Hippocampal formation (tissue), 2 donors: ENCODE results near the gene CMBL.
"Not testable (repeated sequence)": the region's sequence is repeated elsewhere in the genome, so short reads cannot be mapped to it uniquely, and the experiment has no call there.

Experiments
- DNase-seq, 2 donors: peaks; one replicate each; lab custom pipeline; 2025; lab: John Stamatoyannopoulos, UW

CMBL gene

DNA sequence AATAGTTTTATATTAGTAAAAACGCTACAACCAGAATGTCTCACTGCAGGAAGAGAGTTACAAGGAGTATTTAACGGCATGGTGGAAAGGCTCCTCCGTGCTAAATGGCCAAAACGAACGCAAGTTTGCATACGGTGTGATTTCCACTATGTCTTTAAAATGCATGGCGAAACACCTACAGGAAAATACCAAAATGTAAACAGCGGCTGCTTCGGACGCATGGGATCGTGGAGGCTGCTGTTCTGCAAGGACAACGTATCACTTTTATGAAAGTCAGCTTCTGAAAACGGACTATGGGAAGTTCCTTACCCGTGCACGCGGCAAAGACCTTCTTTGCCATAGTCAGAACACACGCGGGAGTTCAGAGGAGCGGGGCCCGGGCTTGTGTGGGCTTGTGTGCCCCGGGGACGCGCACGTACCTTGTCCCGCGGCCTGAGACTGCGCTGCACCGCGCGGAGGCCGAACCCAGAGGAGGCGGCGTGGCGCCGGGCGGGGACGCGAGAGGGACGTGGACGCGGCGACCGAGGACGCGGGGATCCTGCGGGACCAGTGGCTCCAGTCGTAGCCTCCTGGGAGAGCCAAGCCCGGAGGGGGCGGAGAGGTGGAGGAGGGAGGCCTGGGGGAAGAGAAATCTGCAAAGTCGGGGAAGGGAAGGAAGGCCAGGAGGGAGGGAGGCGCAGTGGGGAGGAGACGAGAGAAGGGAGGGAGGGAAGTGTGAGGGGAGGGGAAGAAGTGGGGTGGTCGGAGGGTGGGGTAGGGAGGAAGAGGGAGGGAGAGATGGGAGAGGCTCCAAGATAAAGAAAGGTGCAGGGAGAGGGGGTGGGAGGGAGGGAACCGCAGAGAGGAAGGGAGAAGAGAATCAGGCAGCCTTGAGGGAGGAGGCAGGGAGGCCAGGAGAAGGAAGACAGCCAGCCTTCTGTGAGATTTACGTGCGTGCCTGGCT is at the start of gene CMBL:
Gene CMBL (minus strand): TSS at position 697 of the 943 bp plus-strand sequence. CDS start 17,140 bp downstream, outside the sequence.
- DNase-seq: peak in 1 of 2 donors; percentile 34

DNA sequence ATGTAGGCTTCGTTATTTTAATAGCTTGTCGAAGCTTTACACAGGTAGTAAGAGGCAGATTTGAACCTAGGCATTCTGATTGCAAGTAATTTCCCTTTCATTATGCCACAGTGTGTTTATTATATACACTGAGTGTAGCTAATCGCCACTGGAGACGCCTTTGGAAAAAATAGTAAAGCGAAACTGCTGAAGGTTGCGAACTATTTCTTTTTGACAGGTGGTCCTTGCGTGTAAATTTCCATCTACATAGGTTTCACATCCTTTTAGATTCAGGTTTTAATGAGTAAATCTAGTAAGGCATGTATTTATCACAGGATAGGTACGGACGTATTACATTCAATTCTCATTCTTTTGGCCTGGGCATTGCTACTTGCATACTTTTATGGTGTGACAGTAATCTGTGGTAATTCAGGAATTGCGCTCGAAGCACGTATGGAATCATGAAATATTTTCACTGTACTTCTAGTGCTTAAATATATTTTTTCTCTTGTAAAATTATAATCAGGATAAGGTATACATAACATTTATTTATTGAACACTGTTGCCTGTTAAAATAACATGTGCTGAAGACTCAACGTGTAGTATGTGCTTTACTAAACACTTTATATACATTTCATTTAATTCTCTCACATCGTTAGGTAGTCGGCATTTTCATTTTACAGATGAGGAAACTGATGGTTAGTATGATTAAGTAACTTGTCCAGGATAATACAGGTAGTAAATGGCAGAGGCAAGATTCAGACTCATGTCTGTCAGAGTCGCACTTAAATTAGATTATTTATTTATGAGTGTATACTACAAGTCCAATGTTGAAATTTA is 47.6 kb upstream of the CMBL start:
- DNase-seq: no peak

DNA sequence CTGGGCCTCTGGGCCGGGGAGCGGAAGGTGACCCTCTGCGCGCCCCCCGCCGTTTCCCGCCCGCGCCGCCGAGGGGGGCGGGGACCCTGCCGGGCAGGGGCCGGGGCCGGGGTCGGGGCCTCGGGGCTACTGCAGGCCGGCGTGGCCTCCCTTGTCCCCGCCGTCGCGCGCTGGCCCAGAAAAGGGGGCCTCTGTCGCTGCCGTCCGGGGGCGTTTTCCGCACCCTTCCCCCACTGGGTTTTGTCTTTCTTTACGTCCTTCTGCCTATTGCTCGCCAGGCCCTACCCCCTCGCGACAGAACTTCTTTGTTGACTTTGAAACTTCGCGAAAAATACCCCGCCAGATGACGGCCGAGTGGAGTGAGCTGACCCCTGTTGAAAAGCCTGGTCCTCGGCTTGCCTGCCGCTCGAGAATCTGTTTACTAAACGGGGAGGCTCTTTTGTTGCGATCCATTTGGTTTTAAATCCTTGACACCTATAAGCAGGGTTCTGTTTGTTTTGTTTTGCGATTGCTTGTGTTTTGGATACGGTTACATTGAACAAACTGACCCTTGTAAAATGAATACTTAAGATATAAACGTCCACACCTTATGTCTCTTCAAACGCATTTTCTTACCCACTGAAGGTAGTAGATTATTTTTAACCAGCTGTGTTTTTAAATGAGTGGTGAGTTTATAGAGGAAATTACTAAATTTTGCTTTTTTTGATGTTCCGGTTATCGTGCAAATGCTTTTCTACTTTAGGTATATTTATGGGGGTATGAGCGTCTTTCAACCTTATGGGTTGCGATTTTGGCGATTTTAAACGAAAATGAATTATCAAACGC is 46.6 kb upstream of the CMBL start:
- DNase-seq: peak in 1 of 2 donors; percentile 55

DNA sequence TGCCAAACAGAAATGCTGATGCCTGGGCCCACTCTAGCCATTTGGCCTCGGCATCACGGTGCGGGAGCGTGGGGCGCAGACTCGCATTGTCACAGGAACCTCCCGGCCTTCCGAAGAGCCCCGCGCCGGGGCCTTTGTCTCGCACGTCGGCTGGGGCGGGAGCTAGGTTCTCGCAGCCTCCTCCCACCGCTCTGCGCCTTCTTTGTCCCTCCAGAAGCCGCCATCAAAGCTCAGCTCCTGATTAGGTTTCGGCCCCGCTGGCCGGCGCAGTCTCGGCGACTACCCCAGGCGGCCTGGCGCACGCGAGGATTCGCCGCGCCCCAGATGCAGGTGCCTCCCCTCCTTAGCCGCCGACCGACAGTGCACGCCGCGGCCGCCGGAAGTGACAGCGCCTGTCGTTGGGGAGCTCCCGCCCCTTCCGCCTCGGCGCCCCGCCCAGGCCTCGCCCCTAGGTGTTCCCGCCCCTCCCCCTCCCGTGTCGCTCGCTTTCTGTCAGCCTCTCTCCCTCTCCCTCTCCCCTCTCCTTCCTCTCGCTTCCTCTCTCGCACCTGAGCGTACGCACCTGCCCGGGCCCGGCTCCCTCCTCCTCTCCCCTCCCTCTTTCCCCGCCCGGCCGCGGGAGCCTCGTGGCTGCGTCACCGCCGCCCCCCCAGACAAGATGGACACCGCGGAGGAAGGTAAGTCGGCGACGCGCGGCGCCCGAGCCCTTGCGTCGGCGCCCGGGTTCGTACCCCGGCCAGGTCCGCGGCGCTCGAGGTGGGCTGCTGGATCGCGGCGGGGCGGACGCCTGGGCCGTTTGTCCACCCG is 45.7 kb upstream of the CMBL start, which contains the start of gene MARCHF6:
Gene MARCHF6 (plus strand): TSS at position 455 of the 807 bp plus-strand sequence. CDS start 204 bp downstream, at position 659.
- peak; percentile 75 to 84 for DNase-seq

DNA sequence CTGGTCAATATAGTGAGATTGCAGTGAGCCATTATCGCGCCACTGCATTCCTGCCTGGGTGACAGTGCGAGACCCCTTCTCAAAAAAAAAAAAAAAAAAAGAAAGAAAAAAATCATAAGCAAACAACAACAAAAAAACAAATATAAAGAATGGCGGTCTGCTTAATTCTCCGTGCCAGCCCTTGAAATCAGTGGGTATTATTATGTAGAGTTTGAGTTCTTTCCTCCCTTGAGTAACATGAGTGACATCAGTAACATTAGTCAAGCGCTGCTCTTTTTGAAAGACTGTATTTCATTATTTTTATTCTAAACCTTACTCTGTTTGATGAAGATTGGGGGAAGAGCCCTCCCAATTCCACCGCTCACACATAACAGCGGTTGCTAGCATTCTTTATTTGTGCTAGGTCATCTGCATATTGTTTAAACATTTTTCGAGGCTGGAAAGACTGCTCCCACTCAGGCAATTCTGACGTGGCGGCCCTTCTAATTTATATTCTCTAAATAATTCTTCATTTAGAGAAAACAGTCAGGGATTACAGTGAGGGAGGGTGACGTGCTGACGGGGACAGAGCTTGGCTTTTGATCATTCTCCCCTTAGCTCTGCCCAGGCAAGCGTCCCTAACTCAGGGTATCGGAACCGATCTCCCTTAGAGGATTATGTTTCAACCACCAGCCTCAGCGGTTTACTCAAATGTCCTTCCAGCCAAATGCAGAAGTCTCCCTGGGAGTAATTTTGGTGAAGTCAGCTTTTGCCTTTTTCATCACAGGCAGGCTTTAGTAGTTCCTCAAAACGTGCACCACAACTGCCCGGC is 44.9 kb upstream of the CMBL start:
- DNase-seq: peak; percentile 40 to 72

DNA sequence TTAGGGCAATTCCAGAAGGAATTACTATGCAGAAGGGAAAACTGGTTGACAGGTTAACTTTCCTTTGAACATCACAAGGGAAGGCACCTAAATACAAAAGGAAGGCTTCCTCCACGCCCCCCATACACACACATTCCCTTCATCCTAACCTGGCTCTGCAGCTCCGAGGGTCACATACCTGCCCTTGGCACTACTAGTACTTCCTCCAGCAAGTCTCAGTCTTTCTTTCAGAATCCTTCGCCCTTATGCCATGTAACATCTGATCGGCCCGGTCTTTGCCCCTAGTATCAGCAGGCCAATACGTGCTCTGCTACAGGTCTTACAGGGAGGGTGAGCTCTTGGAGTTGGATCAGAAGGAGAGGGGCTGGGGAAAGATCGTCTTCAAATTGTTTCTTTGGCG is 44.2 kb upstream of the CMBL start:
- DNase-seq: no peak

DNA sequence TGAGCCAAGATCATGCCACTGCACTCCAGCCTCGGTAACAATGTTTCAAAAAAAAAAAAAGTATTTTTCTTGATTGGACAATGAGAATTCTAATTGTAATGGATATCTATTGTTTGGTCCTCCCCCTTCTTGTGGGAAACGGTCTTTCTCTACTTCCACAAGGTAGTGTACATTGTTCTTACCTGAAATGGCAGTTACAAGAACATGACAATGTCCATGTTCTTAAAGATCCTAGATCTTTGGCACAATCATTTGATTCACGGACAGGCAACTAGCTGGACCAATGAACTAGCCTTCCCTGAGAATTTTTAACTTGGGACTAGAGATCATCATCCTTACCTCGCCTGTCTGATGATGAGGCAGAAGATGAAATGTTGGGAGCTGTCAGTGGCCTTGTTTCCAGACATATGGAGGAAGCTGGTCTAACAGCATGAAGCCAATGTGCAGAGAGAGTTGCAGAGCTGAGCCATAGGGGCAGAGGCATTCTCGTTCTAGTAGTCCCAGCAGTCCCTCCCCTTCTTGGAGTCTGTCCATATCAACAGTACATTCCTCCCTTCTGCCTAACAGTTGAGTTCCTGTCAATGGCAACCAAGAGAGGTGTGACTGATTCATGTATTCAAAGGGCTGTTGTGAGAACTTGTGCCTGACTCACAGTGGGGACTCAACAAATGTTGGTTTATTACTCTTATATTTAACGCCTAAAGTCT is 43.6 kb upstream of the CMBL start:
- DNase-seq: no peak

DNA sequence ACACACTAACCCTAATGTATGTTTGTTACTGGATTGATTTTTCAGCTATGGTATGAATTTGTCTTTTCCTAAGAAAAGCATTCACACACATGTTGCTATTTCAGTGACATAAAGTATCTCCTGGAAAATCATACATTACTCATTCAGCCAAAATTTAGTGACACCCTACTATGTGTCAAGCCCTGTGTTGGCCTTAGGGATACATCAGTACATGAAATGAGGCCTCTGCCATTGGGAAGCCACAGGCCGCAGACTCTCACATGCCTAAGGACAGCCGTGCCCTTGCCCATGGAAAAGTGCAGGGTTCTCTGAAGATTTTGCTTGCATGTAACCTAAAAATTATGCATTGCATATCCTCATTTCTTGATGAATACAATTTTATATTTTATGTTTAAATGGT is 40.6 kb upstream of the CMBL start:
- no peak for DNase-seq

DNA sequence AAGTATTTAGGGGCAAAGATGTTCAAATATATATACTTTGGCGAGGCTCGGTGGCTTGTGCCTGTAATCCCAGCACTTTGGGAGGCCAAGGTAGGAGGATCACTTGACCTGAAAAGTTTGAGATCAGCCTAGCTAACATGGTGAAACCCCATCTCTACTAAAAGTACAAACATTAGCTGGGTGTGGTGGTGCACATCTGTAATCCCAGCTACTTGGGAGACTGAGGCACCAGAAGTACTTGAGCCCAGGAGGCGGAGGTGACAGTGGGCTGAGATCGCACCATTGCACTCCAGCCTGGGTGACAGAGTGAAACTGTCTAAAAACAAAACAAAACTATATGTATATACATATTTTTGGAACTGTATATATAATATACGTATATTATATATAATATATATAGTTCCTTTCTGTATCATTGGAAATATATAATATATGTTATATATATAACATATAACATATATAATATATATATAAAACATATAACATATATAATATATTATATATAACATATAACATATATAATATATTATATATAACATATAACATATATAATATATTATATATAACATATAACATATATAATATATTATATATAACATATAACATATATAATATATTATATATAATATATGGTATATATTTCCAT is 36.9 kb upstream of the CMBL start:
- not testable (repeated sequence) for DNase-seq

DNA sequence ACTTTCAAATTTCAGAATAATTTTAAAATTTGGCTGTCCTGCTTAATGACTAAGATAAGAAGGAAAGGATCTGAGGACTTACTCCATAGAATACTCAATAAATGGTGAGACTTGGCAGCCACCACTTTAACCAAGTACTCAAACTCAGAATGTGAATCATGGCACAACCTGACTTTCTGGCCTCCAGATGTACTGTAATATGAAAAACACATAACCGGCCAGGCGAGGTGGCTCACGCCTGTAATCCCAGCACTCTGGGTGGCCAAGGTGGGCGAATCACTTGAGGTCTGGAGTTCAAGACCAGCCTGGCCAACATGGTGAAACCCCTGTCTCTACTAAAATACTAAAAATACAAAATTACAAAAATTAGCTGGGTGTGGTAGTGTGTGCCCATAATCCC is 35.8 kb upstream of the CMBL start:
- DNase-seq: no peak

DNA sequence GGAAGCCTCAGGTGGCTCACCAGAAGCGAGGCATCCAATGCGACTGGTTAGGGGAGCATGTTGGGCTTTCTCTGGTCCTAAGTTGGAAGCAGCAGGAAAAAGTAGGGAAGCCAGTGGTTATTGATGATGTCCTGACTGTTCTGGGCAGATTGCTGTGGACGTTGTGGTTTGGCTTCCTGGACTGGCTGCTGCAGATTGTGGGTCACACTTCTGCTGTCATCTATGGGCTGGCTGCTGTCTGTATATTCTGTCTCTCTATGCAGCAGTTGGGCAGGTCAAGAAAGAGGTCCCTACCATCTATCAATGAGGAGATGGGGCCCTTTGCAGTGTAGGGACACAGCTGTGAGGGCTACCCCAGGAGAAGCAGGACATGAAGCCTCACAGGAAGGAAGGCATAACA is 32.3 kb upstream of the CMBL start:
- no peak for DNase-seq

DNA sequence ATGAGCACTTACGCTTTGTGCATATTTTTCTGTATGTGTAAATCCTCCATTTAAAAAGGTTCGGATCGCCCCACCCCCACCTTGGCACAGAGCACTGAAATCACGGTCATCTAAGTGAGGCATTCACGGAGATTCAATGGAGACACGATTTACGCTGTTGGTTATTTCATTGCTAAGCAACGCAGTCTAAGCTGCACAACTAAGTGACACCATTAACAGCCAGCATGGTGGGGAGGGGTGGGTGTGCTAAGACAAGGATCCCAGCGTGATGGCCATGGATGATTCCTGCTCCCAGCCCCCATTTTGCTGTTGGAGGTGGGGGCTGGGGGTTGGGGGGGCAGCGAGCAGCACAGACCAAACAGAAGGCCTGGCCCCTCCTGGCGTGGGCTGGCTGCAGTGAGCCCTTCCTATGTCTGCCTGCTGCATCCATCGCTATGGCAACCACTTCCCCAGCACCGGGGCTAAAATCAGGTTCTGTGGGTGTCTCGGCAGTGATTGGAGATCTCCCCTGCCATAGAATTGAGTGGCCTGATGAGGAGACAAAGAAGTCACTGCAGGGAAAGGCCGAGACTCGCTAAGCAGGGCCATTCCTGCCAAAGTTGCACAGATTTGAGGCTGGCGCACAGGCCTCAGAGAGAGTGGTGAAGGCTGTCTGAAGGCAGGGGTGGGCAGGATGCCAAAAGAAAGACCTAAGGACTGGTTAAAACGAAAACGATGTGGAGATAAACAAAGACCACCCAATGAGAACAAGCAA is 31.5 kb upstream of the CMBL start:
- peak; percentile 28 to 38 for DNase-seq

DNA sequence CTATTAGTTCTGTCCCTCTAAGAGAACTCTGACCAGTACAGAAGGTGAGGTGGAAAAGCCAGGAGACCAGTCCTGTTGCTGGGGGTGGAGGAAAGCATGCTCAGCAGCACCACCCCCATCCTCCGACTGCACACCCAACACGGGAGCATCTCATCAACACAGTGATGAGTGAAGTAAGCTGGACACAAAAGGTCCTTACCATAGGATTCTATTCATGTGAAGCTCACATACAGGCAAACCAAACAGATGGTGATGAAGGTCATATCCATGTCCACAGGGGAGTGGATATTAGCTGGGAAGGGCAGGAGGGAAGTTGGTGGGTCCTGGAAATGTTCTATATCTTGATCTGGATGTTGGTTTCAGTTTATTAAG is 31.0 kb upstream of the CMBL start:
- DNase-seq: no peak

DNA sequence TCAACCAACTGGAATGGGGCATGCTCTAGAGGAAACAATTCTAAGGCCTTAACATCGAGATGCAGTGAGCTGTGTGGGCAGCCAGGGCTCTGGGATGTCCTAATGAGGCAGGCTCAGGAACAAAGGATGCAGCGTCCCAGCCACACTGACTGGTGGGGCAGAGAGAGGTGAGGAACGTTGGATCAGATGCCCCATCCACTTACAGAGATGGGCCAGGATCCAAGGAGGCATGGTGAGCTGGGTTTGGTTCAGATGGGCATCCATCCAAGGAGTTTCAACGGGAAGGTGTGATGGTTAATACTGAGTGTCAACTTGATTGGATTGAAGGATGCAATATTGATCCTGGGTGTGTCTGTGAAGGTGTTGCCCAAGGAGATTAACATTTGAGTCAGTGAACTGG is 30.3 kb upstream of the CMBL start:
- DNase-seq: no peak

DNA sequence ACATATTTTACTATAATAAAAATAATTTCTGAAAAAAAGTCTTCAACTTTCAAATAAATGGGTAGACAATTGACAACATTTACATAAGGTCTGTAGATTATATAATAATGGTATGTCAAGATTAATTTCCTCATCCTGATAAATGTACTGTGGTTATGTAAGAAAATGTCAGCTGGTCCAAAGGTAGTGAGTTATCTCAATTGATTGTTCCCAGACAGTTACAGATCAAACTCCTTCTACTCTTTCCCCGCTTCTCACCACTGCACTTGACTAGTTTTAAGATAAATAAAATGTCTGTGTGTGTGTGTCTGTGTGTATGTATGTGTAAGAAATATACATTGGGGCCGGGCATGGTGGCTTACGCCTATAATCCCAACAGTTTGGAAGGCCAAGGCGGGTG is 29.4 kb upstream of the CMBL start:
- DNase-seq: no peak

DNA sequence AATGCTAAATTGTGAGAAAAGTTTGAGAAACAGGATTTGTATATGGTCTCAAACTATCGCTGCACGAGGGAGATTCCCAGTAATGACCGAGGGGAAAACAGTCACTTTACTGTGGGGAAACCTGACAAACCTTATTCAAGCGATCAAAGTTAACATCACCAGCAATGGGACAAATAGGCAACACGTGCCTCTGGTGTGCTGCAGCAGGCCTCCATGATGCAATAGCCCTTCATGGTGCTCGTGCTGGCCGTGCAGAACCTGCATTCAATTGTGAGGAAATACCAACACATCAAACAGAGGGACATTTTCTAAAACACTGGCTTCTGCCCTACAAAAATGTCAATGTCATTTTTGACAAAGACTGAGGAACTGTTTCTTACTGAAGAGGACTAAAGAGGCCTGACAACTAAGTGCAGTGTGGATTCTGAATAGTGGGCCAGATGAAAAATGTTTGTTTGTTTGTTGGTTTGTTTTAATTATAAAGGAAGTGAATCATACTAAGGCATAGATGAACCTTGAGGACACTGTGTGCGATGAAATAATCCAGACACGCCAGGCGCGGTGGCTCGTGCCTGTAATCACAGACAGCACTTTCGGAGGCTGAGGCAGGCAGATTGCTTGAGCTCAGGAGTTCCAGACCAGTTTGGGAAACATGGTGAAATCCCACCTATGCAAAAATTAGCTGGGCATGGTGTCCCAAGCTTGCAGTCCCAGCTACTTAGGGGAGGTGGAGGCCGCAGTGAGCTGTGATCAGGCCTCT is 28.2 kb upstream of the CMBL start:
- no peak for DNase-seq

DNA sequence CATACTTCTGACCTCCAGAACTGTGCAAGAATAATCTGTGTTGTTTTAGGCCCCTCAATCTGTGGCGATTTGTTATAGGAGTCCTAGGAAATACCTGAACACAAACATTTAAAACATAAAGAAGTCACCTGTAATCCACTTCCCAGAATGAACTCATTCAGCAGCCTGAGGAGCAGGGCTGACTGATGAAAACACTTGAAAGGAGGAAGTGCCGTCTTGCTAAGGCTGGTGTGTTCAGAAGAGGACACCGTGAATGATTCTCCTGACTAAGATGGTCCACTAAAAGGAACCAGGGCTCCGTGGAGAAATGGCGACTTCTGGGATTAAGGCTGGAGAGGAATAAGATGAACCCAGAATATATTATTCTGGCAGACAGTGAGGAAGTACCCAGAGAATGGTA is 27.1 kb upstream of the CMBL start:
- DNase-seq: no peak
